ENCODE data around the gene FAM114A1. TPM values are rescaled to one million over a fixed set of nuclear protein-coding genes. Genes with fewer than 3 reads are reported as not detected.
A peak's percentile ranks its signal among the peaks of the same experiment; 100 is the strongest.

FAM114A1 gene
- total and polyA plus RNA-seq, 2 of the 8 experiments (the other 6 are each of a cell fraction or from before 2014, with no cell fraction given): 9.5 to 12.0 TPM

GRCh38 chr4:38985410-38986100 lies 117.9 kb downstream of the FAM114A1 start:
- Histone ChIP-seq H3K23ac (ENCODE audit: insufficient read length) (no peak overlapping the region), H4K8ac (ENCODE audit: extremely low read depth, insufficient read depth, low read length) (no peak overlapping the region), H2AFZ (ENCODE audit: low read length) (0 out of 2 replicates have a peak overlapping the region, but pooled peaks have one; percentile 10), H3K23me2 (ENCODE audit: low read depth, low read length) (no peaks in the 10 kb centered on the region), H3K79me2 (ENCODE audit: control insufficient read depth in 1 of 2, insufficient read depth in 2 of 2, low read length in 2 of 2) (no peaks in the 10 kb centered on the region), H2BK12ac (ENCODE audit: low read depth, low read length) (no peak overlapping the region), H2BK15ac (ENCODE audit: low read length) (no peak overlapping the region), H3K9ac (replicated peaks in 1 of 4; ENCODE audit: extremely low read depth in 1 of 4, low read depth in 3 of 4, low read length in 3 of 4) (no peak overlapping the region), H3K4me2 (ENCODE audit: insufficient read depth in 1 of 2, low read depth in 2 of 2, low read length in 2 of 2) (no peak overlapping the region), H3K27me3 (replicated peaks in 1 of 4; ENCODE audit: control insufficient read depth in 3 of 4, extremely low read depth in 1 of 4, insufficient read depth in 3 of 4, low read length in 3 of 4) (no peaks in the 10 kb centered on the region), H3K79me1 (ENCODE audit: low read depth, low read length) (no peaks in the 10 kb centered on the region), H3K4ac (replicated peaks; ENCODE audit: insufficient read length, low read depth, low read length) (no peak overlapping the region), H2BK20ac (ENCODE audit: low read length) (no peak overlapping the region), H3K56ac (replicated peaks; ENCODE audit: insufficient read length, low read depth, low read length) (no peak overlapping the region), H4K20me1 (replicated peaks in 1 of 2; ENCODE audit: control insufficient read depth in 1 of 2, insufficient read depth in 2 of 2, low read length in 2 of 2) (no peaks in the 10 kb centered on the region), H3K27ac (ENCODE audit: low read depth, low read length) (no peak overlapping the region), H2BK120ac (replicated peaks; ENCODE audit: low read depth, low read length) (no peak overlapping the region), H3K9me3 (ENCODE audit: insufficient read depth in 2 of 2, low read depth in 1 of 2, low read length in 1 of 2) (no peaks in the 10 kb centered on the region), H3K18ac (ENCODE audit: extremely low read depth, low read length) (no peak overlapping the region), H3K4me3 (ENCODE audit: extremely low read depth in 1 of 4, insufficient read depth in 2 of 4, low read depth in 3 of 4, low read length in 4 of 4) (no peak overlapping the region), H4K5ac (ENCODE audit: insufficient read length, low read depth, low read length) (no peak overlapping the region), H2BK5ac (ENCODE audit: low read depth, low read length) (no peak overlapping the region), H2AK5ac (ENCODE audit: low read depth, low read length) (no peak overlapping the region), H3K14ac (ENCODE audit: insufficient read length) (no peak overlapping the region), H4K91ac (replicated peaks; ENCODE audit: insufficient read length, low read length) (no peak overlapping the region), H3K36me3 (ENCODE audit: control insufficient read depth in 2 of 4, insufficient read depth in 4 of 4, low read length in 3 of 4) (no peaks in the 10 kb centered on the region), H3K4me1 (replicated peaks in 1 of 4; ENCODE audit: control insufficient read depth in 3 of 4, insufficient read depth in 4 of 4, low read length in 3 of 4) (no peaks in the 10 kb centered on the region; a peak in 1 of 7 replicates)
- DNase-seq (ENCODE audit: low read depth in 1 of 2, low spot score in 2 of 2) (no peak), FAIRE-seq (no peak)
- no peak for TF ChIP-seq RFX5 (IDR thresholded peaks at IDR 0.05; ENCODE audit: borderline replicate concordance, low read depth, low read length)
- 78% methylated on average over 10 of the region's 10 CpGs; no CpG with 5 or more reads in 1 of the 2 experiments for WGBS, 2 experiments (ENCODE audit: extremely low coverage in 1 of 2, insufficient coverage in 1 of 2, insufficient read length in 1 of 2, insufficient replicate concordance in 2 of 2, low coverage in 1 of 2, low lambda C conversion rate in 2 of 2, missing lambda C conversion rate in 1 of 2)
- CTCF ChIA-PET (ENCODE audit: partially characterized antibody): interaction anchor here (0.6 to 1.5 kb wide), 3 partner anchors 130 to 221 kb away, joined by 3 to 6 read pairs (median 4); no protein-coding TSS in a partner anchor
- POLR2A ChIA-PET (ENCODE audit: partially characterized antibody): no interaction called here

All from H1 (cell line).